ENCODE measurements around the gene ABL1. TPM values are rescaled to one million over a fixed set of nuclear protein-coding genes. Genes with fewer than 3 reads are reported as not detected.
"Not testable (repeated sequence)": the region's sequence is repeated elsewhere in the genome, so short reads cannot be mapped to it uniquely, and the experiment has no call there.

ABL1 gene
- total and polyA plus RNA-seq, 5 donors from 2014 or later: 5.5 to 33.9 (median 8.6) TPM

DNA sequence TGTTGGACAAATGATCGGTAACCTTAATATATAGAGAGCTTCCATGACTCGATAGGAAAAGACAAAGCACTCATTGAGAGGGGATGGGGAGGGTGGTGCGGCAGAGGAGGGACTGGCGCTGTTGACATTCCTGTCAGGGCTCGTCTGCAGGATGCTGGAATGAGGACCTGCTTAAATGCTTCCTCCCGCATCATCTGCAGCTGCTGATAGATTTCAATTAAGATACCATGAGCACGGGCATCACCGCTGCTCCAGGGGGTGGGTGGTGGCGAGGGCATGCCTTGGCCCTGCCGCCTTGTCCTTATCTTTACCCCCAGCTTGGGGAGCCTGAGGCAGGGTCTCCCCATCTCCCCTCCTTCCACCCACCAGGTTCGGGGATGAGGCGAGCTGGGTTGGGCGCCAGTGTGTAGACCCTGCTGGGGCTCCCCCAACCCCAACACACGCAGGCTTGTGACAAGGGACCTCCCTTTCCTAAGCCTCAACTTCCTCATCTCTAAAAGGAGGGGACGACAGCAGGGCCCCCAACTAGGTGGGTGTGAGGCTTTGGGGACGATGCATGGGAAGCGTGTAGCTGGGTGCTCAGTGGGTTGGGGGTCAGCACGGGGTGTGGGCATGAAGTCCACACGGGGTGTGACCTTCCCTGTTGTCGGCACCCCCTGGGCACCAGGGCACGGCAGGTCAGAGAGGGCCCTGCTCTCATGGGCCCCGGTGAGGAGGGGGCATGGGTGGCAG, 73.3 kb downstream of the ABL1 start:
- ATAC-seq (ENCODE audit: low read depth in 2 of 2) (no peak), DNase-seq (no peak)
- no peaks in the 10 kb centered on the region for H3K9me3 Mint-ChIP-seq
- H3K27ac ChIP-seq (ENCODE audit: insufficient read depth, low read length, poor library complexity, severe bottlenecking): no peak overlapping the region
- H3K4me3 Mint-ChIP-seq: no peak overlapping the region
- no peaks in the 10 kb centered on the region for H3K9me3 ChIP-seq (ENCODE audit: control insufficient read depth in 2 of 2, low read length in 2 of 2)
- no peaks in the 10 kb centered on the region for H3K4me1 ChIP-seq (ENCODE audit: control insufficient read depth, insufficient read depth, low read length, poor library complexity, severe bottlenecking)
- H3K27me3 Mint-ChIP-seq: peaks cover 5% of the 10 kb centered on the region
- H3K4me3 ChIP-seq (ENCODE audit: low read depth, low read length): no peak overlapping the region
- H3K36me3 Mint-ChIP-seq: no peaks in the 10 kb centered on the region
- H3K27me3 ChIP-seq (ENCODE audit: control insufficient read depth, insufficient read depth, low read length): no peaks in the 10 kb centered on the region
- H3K4me1 Mint-ChIP-seq: peaks cover 0 to 6% (median 0%) of the 10 kb centered on the region in 4 donors
- H3K36me3 ChIP-seq (ENCODE audit: control insufficient read depth, insufficient read depth, low read length): no peaks in the 10 kb centered on the region
- H3K27ac Mint-ChIP-seq: peak overlapping the region in 1 of 3 donors; percentile 1

DNA sequence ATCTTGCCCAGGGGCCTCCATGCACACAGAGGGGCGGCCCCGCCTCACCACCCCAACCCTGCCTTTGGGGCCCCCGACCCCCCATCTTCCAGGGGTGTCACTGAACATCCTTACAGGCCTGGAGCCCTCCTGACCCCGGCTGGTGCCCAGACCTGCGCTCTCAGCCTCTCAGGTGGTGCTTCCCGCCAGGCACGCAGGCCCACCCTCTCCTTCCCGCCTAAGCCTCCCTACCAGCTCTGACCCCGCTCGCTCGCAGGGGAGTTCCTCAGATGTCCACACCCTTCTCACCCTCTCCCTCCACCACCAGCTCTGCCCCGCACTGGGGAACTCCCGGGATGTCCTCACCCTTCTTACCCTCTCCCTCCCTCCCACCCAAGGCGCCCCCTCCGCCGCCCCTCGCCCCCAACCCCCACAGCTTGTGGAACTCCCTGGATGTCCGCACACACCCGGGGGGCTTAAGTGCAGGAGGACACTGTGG, 73.9 kb downstream of the ABL1 start:
- Histone ChIP-seq H3K27me3 (ENCODE audit: control insufficient read depth, insufficient read depth, low read length) (no peaks in the 10 kb centered on the region), H3K4me3 (ENCODE audit: low read depth, low read length) (no peak overlapping the region), H3K4me1 (ENCODE audit: control insufficient read depth, insufficient read depth, low read length, poor library complexity, severe bottlenecking) (no peaks in the 10 kb centered on the region), H3K36me3 (ENCODE audit: control insufficient read depth, insufficient read depth, low read length) (no peaks in the 10 kb centered on the region), H3K27ac (ENCODE audit: insufficient read depth, low read length, poor library complexity, severe bottlenecking) (no peak overlapping the region), H3K9me3 (ENCODE audit: control insufficient read depth in 2 of 2, low read length in 2 of 2) (no peaks in the 10 kb centered on the region)
- H3K4me3 Mint-ChIP-seq: no peak overlapping the region
- H3K36me3 Mint-ChIP-seq: no peaks in the 10 kb centered on the region
- H3K4me1 Mint-ChIP-seq: peaks cover 0 to 4% (median 0%) of the 10 kb centered on the region in 4 donors
- no peaks in the 10 kb centered on the region for H3K9me3 Mint-ChIP-seq
- ATAC-seq (ENCODE audit: low read depth in 2 of 2): no peak
- no peak for DNase-seq
- no peak overlapping the region for H3K27ac Mint-ChIP-seq
- H3K27me3 Mint-ChIP-seq: peaks cover 5% of the 10 kb centered on the region

DNA sequence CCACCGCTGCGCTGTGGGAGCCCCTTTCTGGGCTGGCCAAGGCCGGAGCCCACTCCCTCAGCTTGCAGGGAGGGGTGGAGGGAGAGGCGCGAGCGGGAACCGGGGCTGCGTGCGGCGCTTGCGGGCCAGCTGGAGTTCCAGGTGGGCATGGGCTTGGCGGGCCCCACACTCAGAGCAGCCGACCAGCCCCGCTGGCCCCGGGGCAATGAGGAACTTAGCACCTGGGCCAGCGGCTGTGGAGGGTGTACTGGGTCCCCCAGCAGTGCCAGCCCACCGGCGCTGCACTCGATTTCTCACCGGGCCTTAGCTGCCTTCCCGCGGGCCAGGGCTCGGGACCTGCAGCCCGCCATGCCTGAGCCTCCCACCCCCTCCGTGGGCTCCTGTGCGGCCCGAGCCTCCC, 75.0 kb downstream of the ABL1 start:
- H3K4me1 Mint-ChIP-seq; H3K9me3 Mint-ChIP-seq; H3K4me3 Mint-ChIP-seq; H3K27me3 ChIP-seq (ENCODE audit: control insufficient read depth, insufficient read depth, low read length); H3K27ac ChIP-seq (ENCODE audit: insufficient read depth, low read length, poor library complexity, severe bottlenecking); ATAC-seq (ENCODE audit: low read depth in 2 of 2); H3K36me3 ChIP-seq (ENCODE audit: control insufficient read depth, insufficient read depth, low read length); H3K27me3 Mint-ChIP-seq; DNase-seq; H3K4me3 ChIP-seq (ENCODE audit: low read depth, low read length); H3K36me3 Mint-ChIP-seq; H3K4me1 ChIP-seq (ENCODE audit: control insufficient read depth, insufficient read depth, low read length, poor library complexity, severe bottlenecking); H3K9me3 ChIP-seq (ENCODE audit: control insufficient read depth in 2 of 2, low read length in 2 of 2); H3K27ac Mint-ChIP-seq: not testable (repeated sequence)

DNA sequence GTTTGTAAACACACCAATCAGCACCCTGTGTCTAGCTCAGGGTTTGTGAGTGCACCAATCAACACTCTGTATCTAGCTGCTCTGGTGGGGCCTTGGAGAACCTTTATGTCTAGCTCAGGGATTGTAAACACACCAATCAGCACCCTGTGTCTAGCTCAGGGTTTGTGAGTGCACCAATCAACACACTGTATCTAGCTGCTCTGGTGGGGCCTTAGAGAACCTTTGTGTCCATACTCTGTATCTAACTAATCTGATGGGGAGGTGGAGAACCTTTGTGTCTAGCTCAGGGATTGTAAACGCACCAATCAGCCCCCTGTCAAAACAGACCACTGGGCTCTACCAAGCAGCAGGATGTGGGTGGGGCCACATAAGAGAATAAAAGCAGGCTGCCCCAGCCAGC, 75.6 kb downstream of the ABL1 start:
- not testable (repeated sequence) for ATAC-seq (ENCODE audit: low read depth in 2 of 2); H3K4me1 Mint-ChIP-seq; H3K36me3 Mint-ChIP-seq; H3K9me3 Mint-ChIP-seq; H3K4me3 Mint-ChIP-seq; H3K27me3 ChIP-seq (ENCODE audit: control insufficient read depth, insufficient read depth, low read length); H3K4me3 ChIP-seq (ENCODE audit: low read depth, low read length); H3K27ac ChIP-seq (ENCODE audit: insufficient read depth, low read length, poor library complexity, severe bottlenecking); H3K9me3 ChIP-seq (ENCODE audit: control insufficient read depth in 2 of 2, low read length in 2 of 2); H3K27ac Mint-ChIP-seq; H3K4me1 ChIP-seq (ENCODE audit: control insufficient read depth, insufficient read depth, low read length, poor library complexity, severe bottlenecking); H3K27me3 Mint-ChIP-seq; DNase-seq; H3K36me3 ChIP-seq (ENCODE audit: control insufficient read depth, insufficient read depth, low read length)

DNA sequence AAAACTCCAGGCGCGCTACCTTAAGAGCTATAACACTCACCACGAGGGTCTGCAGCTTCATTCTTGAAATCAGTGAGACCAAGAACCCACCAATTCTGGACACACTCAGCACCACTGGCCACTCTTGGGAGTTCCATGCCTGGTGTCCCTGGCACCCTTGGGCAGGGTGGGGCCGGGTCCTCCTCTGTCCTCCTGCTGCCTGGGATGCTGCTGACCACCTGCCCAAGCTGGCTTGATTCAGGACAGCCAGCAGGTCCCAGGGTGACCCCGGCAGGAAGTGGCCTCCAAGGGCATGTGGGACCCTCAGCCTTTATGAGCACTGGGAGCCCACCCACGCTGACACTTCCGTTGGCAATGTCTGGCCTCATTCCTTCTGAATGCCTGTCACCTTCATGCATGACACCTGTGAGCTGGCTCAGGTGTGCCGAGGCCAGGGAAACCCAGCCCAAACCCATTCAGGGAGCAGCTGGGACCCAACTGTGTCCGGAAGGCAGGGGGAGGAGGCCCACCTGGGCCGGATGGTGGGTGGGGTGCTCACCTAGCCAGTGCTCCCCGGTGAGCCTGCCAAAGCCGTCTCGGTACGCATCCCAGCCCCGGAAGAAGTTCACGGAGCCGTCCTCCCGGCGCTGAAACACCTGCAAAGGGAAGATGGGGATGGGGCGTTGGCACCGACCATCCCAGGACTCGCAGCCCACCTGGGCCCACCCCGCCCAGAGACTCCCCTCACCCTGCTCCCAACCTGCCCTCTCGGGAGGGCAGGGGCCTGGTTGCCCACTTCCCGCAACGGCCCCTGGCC, 76.4 kb downstream of the ABL1 start:
- no peaks in the 10 kb centered on the region for H3K36me3 Mint-ChIP-seq
- H3K9me3 Mint-ChIP-seq: no peaks in the 10 kb centered on the region
- H3K9me3 ChIP-seq (ENCODE audit: control insufficient read depth in 2 of 2, low read length in 2 of 2): no peaks in the 10 kb centered on the region
- H3K27me3 Mint-ChIP-seq: peaks cover 5% of the 10 kb centered on the region
- no peak overlapping the region for H3K27ac ChIP-seq (ENCODE audit: insufficient read depth, low read length, poor library complexity, severe bottlenecking)
- H3K4me3 ChIP-seq (ENCODE audit: low read depth, low read length): no peak overlapping the region
- no peaks in the 10 kb centered on the region for H3K27me3 ChIP-seq (ENCODE audit: control insufficient read depth, insufficient read depth, low read length)
- peaks cover 0 to 4% (median 0%) of the 10 kb centered on the region in 4 donors for H3K4me1 Mint-ChIP-seq
- H3K4me3 Mint-ChIP-seq: no peak overlapping the region
- no peaks in the 10 kb centered on the region for H3K36me3 ChIP-seq (ENCODE audit: control insufficient read depth, insufficient read depth, low read length)
- H3K4me1 ChIP-seq (ENCODE audit: control insufficient read depth, insufficient read depth, low read length, poor library complexity, severe bottlenecking): no peaks in the 10 kb centered on the region
- DNase-seq (no peak), ATAC-seq (ENCODE audit: low read depth in 2 of 2) (no peak)
- H3K27ac Mint-ChIP-seq: no peak overlapping the region

DNA sequence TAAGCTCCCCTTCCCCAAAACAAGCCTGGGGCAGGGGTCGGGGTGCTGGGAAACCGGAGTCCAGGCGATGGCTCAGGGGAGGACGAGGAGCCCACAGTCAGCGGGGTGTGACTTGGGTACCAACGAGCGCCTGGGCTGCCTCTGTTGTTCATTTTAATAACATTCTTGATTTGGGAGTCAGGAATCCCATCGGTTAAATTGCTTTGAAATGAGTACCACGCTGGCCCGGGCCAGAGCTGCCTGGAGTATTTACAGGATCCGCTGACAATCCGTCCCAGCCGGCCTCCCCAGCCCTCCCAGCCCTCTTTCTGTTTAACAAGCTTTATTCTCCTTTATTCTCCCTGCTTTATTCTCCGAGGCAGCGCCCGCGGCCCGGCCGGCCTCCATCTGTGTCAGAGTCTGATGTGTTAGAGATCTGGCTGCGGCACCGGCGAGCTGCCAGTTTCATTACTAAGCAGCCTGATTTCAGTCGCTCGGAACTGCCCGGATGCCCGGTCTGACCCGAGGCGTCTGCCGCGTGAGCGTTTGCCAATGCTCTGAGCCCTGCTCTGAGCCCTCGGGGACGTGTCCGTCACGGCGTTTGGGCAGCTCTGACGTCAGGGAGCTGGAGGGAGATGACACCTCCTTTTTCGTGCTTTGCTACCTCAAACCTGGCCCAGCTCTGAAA, 78.0 kb downstream of the ABL1 start:
- ATAC-seq (ENCODE audit: low read depth in 2 of 2) (no peak), DNase-seq (no peak)
- H3K27ac ChIP-seq (ENCODE audit: insufficient read depth, low read length, poor library complexity, severe bottlenecking): no peak overlapping the region
- H3K9me3 ChIP-seq (ENCODE audit: control insufficient read depth in 2 of 2, low read length in 2 of 2): no peaks in the 10 kb centered on the region
- H3K36me3 Mint-ChIP-seq: no peaks in the 10 kb centered on the region
- H3K4me3 ChIP-seq (ENCODE audit: low read depth, low read length): no peak overlapping the region
- no peaks in the 10 kb centered on the region for H3K27me3 ChIP-seq (ENCODE audit: control insufficient read depth, insufficient read depth, low read length)
- no peaks in the 10 kb centered on the region for H3K4me1 ChIP-seq (ENCODE audit: control insufficient read depth, insufficient read depth, low read length, poor library complexity, severe bottlenecking)
- peaks cover 5% of the 10 kb centered on the region for H3K27me3 Mint-ChIP-seq
- peaks cover 0 to 4% (median 0%) of the 10 kb centered on the region in 4 donors for H3K4me1 Mint-ChIP-seq
- no peak overlapping the region for H3K27ac Mint-ChIP-seq
- no peaks in the 10 kb centered on the region for H3K9me3 Mint-ChIP-seq
- H3K4me3 Mint-ChIP-seq: no peak overlapping the region
- H3K36me3 ChIP-seq (ENCODE audit: control insufficient read depth, insufficient read depth, low read length): no peaks in the 10 kb centered on the region

DNA sequence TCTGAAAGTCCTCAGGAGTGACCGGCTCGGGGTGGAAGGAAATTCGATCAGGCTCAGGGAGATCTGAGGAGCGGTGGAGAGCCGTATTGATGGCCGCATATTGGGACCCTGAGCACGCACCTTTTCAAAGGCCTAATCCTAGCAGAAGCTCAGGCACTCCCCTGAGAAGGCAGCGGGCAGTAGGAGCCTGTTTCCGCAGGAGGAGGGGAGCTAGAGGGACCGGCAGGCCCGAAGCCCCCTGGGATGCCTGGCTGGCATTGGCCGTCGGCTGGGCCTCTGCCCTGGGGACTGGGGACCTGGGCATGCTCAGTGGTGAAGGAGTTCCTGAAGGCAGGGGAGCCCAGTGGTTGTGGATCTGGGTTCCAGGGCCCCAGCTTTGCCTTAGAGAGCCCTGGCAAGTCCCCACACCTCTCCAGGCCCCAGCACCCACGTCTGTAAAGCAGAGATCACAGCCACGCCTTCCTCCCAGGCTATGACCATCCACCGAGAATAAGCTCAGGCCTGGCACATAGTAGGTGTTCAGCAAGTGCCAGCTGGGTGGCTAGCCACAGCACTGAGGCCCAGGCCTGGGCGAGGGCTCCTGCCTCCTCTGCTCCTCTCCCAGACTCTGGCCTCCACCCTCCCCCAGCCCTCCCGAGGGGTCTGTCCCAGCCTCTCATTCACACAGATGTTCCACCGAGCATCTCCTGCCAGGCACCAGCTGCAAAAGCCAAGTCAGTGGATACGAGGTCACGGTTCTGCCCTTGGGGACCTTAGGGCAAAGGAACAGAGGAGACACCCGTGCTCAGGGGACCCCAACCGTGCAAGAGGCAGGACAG, 78.8 kb downstream of the ABL1 start:
- no peak overlapping the region for H3K27ac Mint-ChIP-seq
- DNase-seq: no peak
- peaks cover 0 to 4% (median 0%) of the 10 kb centered on the region in 4 donors for H3K4me1 Mint-ChIP-seq
- Histone ChIP-seq H3K36me3 (ENCODE audit: control insufficient read depth, insufficient read depth, low read length) (no peaks in the 10 kb centered on the region), H3K27me3 (ENCODE audit: control insufficient read depth, insufficient read depth, low read length) (no peaks in the 10 kb centered on the region), H3K27ac (ENCODE audit: insufficient read depth, low read length, poor library complexity, severe bottlenecking) (no peak overlapping the region), H3K4me1 (ENCODE audit: control insufficient read depth, insufficient read depth, low read length, poor library complexity, severe bottlenecking) (no peaks in the 10 kb centered on the region), H3K9me3 (ENCODE audit: control insufficient read depth in 2 of 2, low read length in 2 of 2) (no peaks in the 10 kb centered on the region), H3K4me3 (ENCODE audit: low read depth, low read length) (no peak overlapping the region)
- no peak overlapping the region for H3K4me3 Mint-ChIP-seq
- ATAC-seq (ENCODE audit: low read depth in 2 of 2): no peak
- H3K27me3 Mint-ChIP-seq: peaks cover 4% of the 10 kb centered on the region
- no peaks in the 10 kb centered on the region for H3K36me3 Mint-ChIP-seq
- no peaks in the 10 kb centered on the region for H3K9me3 Mint-ChIP-seq
